Activated naive CD4-positive, alpha-beta T cell treated with Interleukin-2 at 50 U/mL for 16 hours (primary cell): ENCODE results near the gene CD34.
A peak's percentile ranks its signal among the peaks of the same experiment; 100 is the strongest.
"Not testable (repeated sequence)": the region's sequence is repeated elsewhere in the genome, so short reads cannot be mapped to it uniquely, and the experiment has no call there.

Experiments used
- DNase-seq: peaks from one replicate; pipeline ENCODE4 v3.0.0-alpha.2; 2020

Gene CD34

GRCh38 chr1:207910591-207911354 is at the start of gene CD34:
Gene CD34 (minus strand): TSS chr1:207911125. CDS start chr1:207911080, 45 bp downstream.
- DNase-seq, result peak; percentile 3

- no peak for DNase-seq
These were observed 49.4 kb upstream of the CD34 start for GRCh38 chr1:207960346-207960745.

GRCh38 chr1:207959910-207960309 is 49.0 kb upstream of the CD34 start:
- no peak for DNase-seq

GRCh38 chr1:207959141-207959825 is 48.4 kb upstream of the CD34 start:
- peak; percentile 14 for DNase-seq

- no peak for DNase-seq
These were observed 47.6 kb upstream of the CD34 start for GRCh38 chr1:207958376-207959139.

GRCh38 chr1:207956986-207957385 is 46.1 kb upstream of the CD34 start:
- no peak for DNase-seq

- no peak for DNase-seq
These were observed 43.2 kb upstream of the CD34 start for GRCh38 chr1:207954104-207954503.

GRCh38 chr1:207952617-207953542 is 42.0 kb upstream of the CD34 start:
- no peak for DNase-seq

GRCh38 chr1:207951652-207952051 is 40.7 kb upstream of the CD34 start:
- no peak for DNase-seq

GRCh38 chr1:207950750-207951149 is 39.8 kb upstream of the CD34 start:
- DNase-seq, result no peak

- DNase-seq, result no peak
These were observed 38.8 kb upstream of the CD34 start for GRCh38 chr1:207949571-207950195.

GRCh38 chr1:207948536-207949250 is 37.8 kb upstream of the CD34 start:
- DNase-seq, result no peak

GRCh38 chr1:207946756-207947155 is 35.8 kb upstream of the CD34 start:
- no peak for DNase-seq

GRCh38 chr1:207944571-207944970 is 33.6 kb upstream of the CD34 start:
- no peak for DNase-seq

GRCh38 chr1:207942337-207942741 is 31.4 kb upstream of the CD34 start:
- DNase-seq, result not testable (repeated sequence)

GRCh38 chr1:207941665-207942064 is 30.7 kb upstream of the CD34 start:
- DNase-seq, result no peak

GRCh38 chr1:207938016-207938415 is 27.1 kb upstream of the CD34 start:
- DNase-seq, result no peak

- DNase-seq, result no peak
These were observed 26.3 kb upstream of the CD34 start for GRCh38 chr1:207937204-207937603.

GRCh38 chr1:207935166-207935583 is 24.2 kb upstream of the CD34 start:
- DNase-seq, result no peak

GRCh38 chr1:207933205-207933800 is 22.4 kb upstream of the CD34 start:
- no peak for DNase-seq

GRCh38 chr1:207926984-207927383 is 16.1 kb upstream of the CD34 start:
- no peak for DNase-seq
